Psoas muscle (tissue), 8 donors: Measurements from ENCODE around the gene BBS4. TPM values are rescaled to one million over a fixed set of nuclear protein-coding genes. Genes with fewer than 3 reads are reported as not detected.

ENCODE experiments used
- ATAC-seq, 4 donors: fragments of 200-7000 bp; cut with Tn5 transposase; one replicate each; pipeline ENCODE4 v1.9.1; 2020; ENCODE audit warnings: moderate library complexity in 3 of 4, mild to moderate bottlenecking in 2 of 4
- DNase-seq, 2 donors: peaks; one replicate each; pipeline ENCODE4 v3.0.0-alpha.2; 2020
- H3K27ac ChIP-seq: fragments of 200-600 bp; one replicate; pipeline ENCODE4 v1.8.0; 2022
- H3K27me3 ChIP-seq, 3 donors: fragments of 200-600 bp in 1 of 3; one replicate each; pipeline versions ENCODE4 v1.6.1 to v1.8.0; 2013 to 2022; ENCODE audit warnings: low read length in 2 of 3, mild to moderate bottlenecking in 2 of 3, moderate library complexity in 1 of 3; ENCODE audit not compliant: insufficient read depth in 3 of 3
- H3K36me3 ChIP-seq, 2 donors: fragments of 200-600 bp in 1 of 2; one replicate each; pipeline versions ENCODE4 v1.6.1 to v1.8.0; 2013 to 2022; ENCODE audit warnings: low read depth in 1 of 2, mild to moderate bottlenecking in 1 of 2, moderate library complexity in 1 of 2; ENCODE audit not compliant: insufficient read depth in 1 of 2
- H3K4me1 ChIP-seq: fragments of 200-600 bp; one replicate; pipeline ENCODE4 v1.8.0; 2022
- H3K4me3 ChIP-seq: fragments of 200-600 bp; one replicate; pipeline ENCODE4 v1.8.0; 2022; ENCODE audit warnings: mild to moderate bottlenecking
- H3K9me3 ChIP-seq: fragments of 200-600 bp; one replicate; pipeline ENCODE4 v1.8.0; 2022
- CTCF ChIP-seq: fragments of 200-600 bp; IDR thresholded peaks from one replicate; pipeline ENCODE4 v1.8.0; 2022; ENCODE audit warnings: antibody characterized with exemption
- WGBS, 3 donors: extraction: QIAGEN DNeasy Blood & Tissue Kit; methylation state at CpG; one replicate each; pipeline versions ENCODE4 v1.1.6 to v1.1.7; 2013; 5-methylcytosine and 5-hydroxymethylcytosine counted together
- intact Hi-C, 2 donors: fragments of 100-400 bp; cut with DNase I; formaldehyde crosslinking; loops; one replicate each; pipeline versions ENCODE4 v1.11.0 to v1.14.2; 2022
- polyA plus RNA-seq, 3 donors: library from polyadenylated mRNA; stranded (reverse); fragments of 200-250 nt; gene quantifications; one replicate each; pipeline ENCODE4 v1.2.3, GENCODE V29; 2013
- total RNA-seq, 4 donors: library from RNA; stranded (reverse); fragmentation: NEBNext Ultra II Directional in 2 of 4; extraction: Animal tissue kit (Norgen Biotek cat#: 25700) in 2 of 4; gene quantifications; one replicate each; pipeline versions ENCODE4 v1.2.1 to v1.2.4, GENCODE V29; 2021 to 2023
- donor health status: healthy with polysubstance abuse.
- donor health status: DM: no; HTN: no; CAD: no; lungs with moderate emphysema.
- donor health status: Bipolar disorder and iron deficiency.
- donor health status: healthy.
- donor health status: DM: yes; HTN: yes; CAD: no.
- donor health status: DM: no; HTN: no; CAD: no.
- donor health status: DM: no; HTN: no; CAD: no.
- donor health status: DM: yes; HTN: yes; CAD: no.

Gene BBS4
- total and polyA plus RNA-seq, 7 donors: 12.0 to 38.6 (median 15.9) TPM

GRCh38 chr15:72783640-72784455 is 97.8 kb downstream of the BBS4 start, which contains the start of gene ADPGK:
Gene ADPGK (minus strand): TSS chr15:72783758. CDS start chr15:72783691, 67 bp downstream.
- 0 to 1% (median 0%) methylated on average over 61 to 68 of the region's 68 CpGs for WGBS, 3 donors
- H3K4me1 ChIP-seq: peaks cover 31% of the 10 kb centered on the region
- intact Hi-C loops: loop anchor here (5.0 to 10.0 kb wide), 4 partner anchors 91 to 461 kb away; partner anchors contain the start of gene NEO1 (in 1 of the 2)
- H3K27ac ChIP-seq: peak within 1 kb of the TSS; percentile 95
- H3K4me3 ChIP-seq: peak within 1 kb of the TSS; percentile 91
- H3K36me3 ChIP-seq: peaks cover 4 to 18% of the 10 kb centered on the region in 2 donors
- H3K27me3 ChIP-seq: no peaks in the 10 kb centered on the region
- no peaks in the 10 kb centered on the region for H3K9me3 ChIP-seq
- peak; percentile 59 for TF ChIP-seq CTCF
- DNase-seq (peak; percentile 91 to 95), ATAC-seq (peak; percentile 92 to 98 (median 96))

- no peaks in the 10 kb centered on the region for H3K9me3 ChIP-seq
- H3K4me1 ChIP-seq: peaks cover 31% of the 10 kb centered on the region
- H3K27ac ChIP-seq: peak overlapping the region; percentile 95
- H3K4me3 ChIP-seq: peak overlapping the region; percentile 91
- no peaks in the 10 kb centered on the region for H3K27me3 ChIP-seq
- 41 to 48% (median 42%) methylated on average over 7 of the region's 7 CpGs for whole genome bisulfite sequencing, 3 donors
- no peak for DNase-seq
- ATAC-seq: no peak
- intact Hi-C loops: loop anchor here (5.0 to 10.0 kb wide), 4 partner anchors 90 to 460 kb away; partner anchors contain the start of gene NEO1 (in 1 of the 2)
- no peak for TF ChIP-seq CTCF
- peaks cover 4 to 12% of the 10 kb centered on the region in 2 donors for H3K36me3 ChIP-seq
Observed at GRCh38 chr15:72784456-72784876, 98.5 kb downstream of the BBS4 start.

GRCh38 chr15:72785432-72785831 is 99.4 kb downstream of the BBS4 start:
- H3K4me1 ChIP-seq: peaks cover 31% of the 10 kb centered on the region
- ATAC-seq: peak in 1 of 4 donors; percentile 21
- no peaks in the 10 kb centered on the region for H3K27me3 ChIP-seq
- no peak for TF ChIP-seq CTCF
- peaks cover 0 to 4% of the 10 kb centered on the region in 2 donors for H3K36me3 ChIP-seq
- DNase-seq: peak; percentile 19 to 65
- WGBS, 3 donors: 26 to 57% (median 32%) methylated on average over 4 of the region's 4 CpGs
- no peaks in the 10 kb centered on the region for H3K9me3 ChIP-seq
- intact Hi-C loops: loop anchor here (10.0 kb wide), 3 partner anchors 89 to 459 kb away; partner anchors contain the start of gene NEO1 (in 1 of the 2)
- no peak overlapping the region for H3K4me3 ChIP-seq
- H3K27ac ChIP-seq: peak overlapping the region; percentile 95

GRCh38 chr15:72785841-72786240 is 99.8 kb downstream of the BBS4 start:
- no peak for DNase-seq
- H3K9me3 ChIP-seq: no peaks in the 10 kb centered on the region
- intact Hi-C loops: loop anchor here (10.0 kb wide), 3 partner anchors 89 to 459 kb away; partner anchors contain the start of gene NEO1 (in 1 of the 2)
- WGBS, 3 donors: 78 to 95% (median 84%) methylated on average over 2 of the region's 2 CpGs
- H3K27me3 ChIP-seq: no peaks in the 10 kb centered on the region
- peaks cover 31% of the 10 kb centered on the region for H3K4me1 ChIP-seq
- no peak for ATAC-seq
- TF ChIP-seq CTCF: no peak
- H3K27ac ChIP-seq: peak overlapping the region; percentile 95
- H3K36me3 ChIP-seq: peaks cover 0 to 4% of the 10 kb centered on the region in 2 donors
- H3K4me3 ChIP-seq: no peak overlapping the region
